Measurements from ENCODE around the gene GPRASP1.
"Not testable (repeated sequence)": the region's sequence is repeated elsewhere in the genome, so short reads cannot be mapped to it uniquely, and the experiment has no call there.

Gene GPRASP1

DNA sequence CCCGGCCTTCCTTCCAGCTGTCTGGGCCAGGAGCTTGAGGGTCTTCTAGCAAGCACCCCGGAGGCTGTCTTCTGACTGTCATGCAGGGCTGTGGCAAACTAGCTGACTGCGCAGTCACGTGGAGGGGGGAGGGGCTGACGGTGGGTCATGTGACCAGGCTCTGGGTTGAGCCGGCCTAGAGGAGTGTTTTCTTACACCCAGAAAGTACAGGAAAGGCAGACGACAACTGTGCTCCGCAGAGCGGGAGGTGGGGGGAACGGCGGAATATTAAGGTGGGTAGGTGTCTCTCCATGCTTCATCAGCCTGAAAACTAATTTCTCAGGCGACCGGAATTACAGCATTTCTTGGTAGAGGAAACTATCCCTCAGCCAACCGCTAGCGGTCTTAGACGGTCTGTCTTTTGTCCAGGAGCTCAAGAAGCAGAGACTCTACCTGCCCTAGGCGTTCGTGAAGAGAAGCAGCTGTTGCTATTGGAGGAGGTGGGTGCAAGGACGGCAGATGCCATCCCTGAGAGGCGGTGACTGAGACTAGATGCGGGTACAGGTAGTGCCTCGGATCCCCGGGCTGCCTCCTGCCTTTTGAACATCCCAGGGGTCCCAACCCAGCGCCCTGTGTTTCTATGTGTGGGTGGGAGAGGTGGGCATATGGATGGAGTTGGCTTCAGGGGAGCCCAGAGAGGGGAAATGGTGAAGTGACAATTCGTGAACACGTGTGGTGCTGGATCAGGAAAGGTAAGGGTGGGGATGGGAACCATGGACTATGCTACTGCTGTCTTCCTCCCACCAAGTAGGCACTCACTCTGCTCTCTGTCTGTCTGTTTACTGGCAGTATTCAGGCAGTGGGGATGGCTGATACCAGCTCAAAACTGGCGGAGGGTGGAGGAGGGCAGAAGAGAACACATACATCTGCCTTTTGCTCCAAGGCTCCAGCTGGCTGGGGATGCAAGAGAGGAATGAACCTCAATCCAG, 8.8 kb downstream of the GPRASP1 start:
- Histone ChIP-seq H3K4me3 (ENCODE audit: insufficient read depth in 1 of 2, low read depth in 1 of 2, low read length in 2 of 2) (peak overlapping the region; percentile 47 to 76), H3K4me2 (ENCODE audit: low read length, poor library complexity, severe bottlenecking) (peak overlapping the region; percentile 91), H3K9me3 (ENCODE audit: control insufficient read depth, low read length) (no peaks in the 10 kb centered on the region), H3K9ac (ENCODE audit: low read length) (peak overlapping the region; percentile 89), H4K8ac (ENCODE audit: low read length) (peak overlapping the region; percentile 72), H3K4me1 (ENCODE audit: control insufficient read depth, insufficient read depth, low read depth, low read length) (no peaks in the 10 kb centered on the region), H3K14ac (ENCODE audit: low read length in 2 of 2) (no peak overlapping the region), H3K23ac (ENCODE audit: low read length in 2 of 2) (no peak overlapping the region), H3K27me3 (ENCODE audit: control insufficient read depth in 1 of 2, insufficient read depth in 1 of 2, low read length in 2 of 2) (no peaks in the 10 kb centered on the region), H3K36me3 (ENCODE audit: control insufficient read depth in 1 of 2, insufficient read depth in 2 of 2, low read depth in 1 of 2, low read length in 2 of 2) (no peaks in the 10 kb centered on the region), H2AFZ (ENCODE audit: low read depth, low read length) (peak overlapping the region; percentile 61), H2BK12ac (ENCODE audit: low read length in 2 of 2) (no peak overlapping the region), H4K91ac (ENCODE audit: low read length) (no peak overlapping the region), H2AK5ac (ENCODE audit: low read length, severe bottlenecking) (no peak overlapping the region), H2BK15ac (ENCODE audit: low read depth, poor library complexity, severe bottlenecking) (no peak overlapping the region), H3K18ac (ENCODE audit: low read depth in 1 of 2, low read length in 2 of 2) (no peak overlapping the region), H3K27ac (ENCODE audit: low read length, poor library complexity, severe bottlenecking) (no peak overlapping the region), H3K79me1 (replicated peaks; ENCODE audit: low read length, poor library complexity, severe bottlenecking) (peaks cover 3% of the 10 kb centered on the region), H2BK5ac (ENCODE audit: low read depth, low read length, poor library complexity, severe bottlenecking) (no peak overlapping the region), H3K4ac (ENCODE audit: low read depth in 1 of 2, low read length in 2 of 2) (no peak overlapping the region), H2BK120ac (ENCODE audit: low read depth, low read length) (no peak overlapping the region)
- peak; percentile 73 for DNase-seq
- 17% methylated on average over 19 of the region's 27 CpGs for WGBS

DNA sequence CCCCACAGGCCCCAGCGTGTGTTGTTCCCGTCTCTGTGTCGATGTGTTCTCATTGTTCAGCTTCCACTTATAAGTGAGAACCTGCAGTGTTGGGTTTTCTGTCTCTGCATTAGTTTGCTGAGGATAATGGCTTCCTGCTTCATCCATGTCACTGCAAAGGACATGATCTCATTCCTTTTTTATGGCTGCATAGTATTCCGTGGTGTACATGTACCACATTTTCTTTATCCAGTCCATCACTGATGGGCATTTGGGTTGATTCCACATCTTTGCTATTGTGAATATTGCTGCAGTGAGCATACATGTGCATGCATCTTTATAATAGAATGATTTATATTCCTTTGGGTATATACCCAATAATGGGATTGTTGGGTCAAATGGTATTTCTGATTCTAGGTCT, 12.5 kb downstream of the GPRASP1 start:
- not testable (repeated sequence) for H3K23ac ChIP-seq (ENCODE audit: low read length in 2 of 2); H3K27ac ChIP-seq (ENCODE audit: low read length, poor library complexity, severe bottlenecking); H3K79me1 ChIP-seq (replicated peaks; ENCODE audit: low read length, poor library complexity, severe bottlenecking); H3K4me1 ChIP-seq (ENCODE audit: control insufficient read depth, insufficient read depth, low read depth, low read length); H3K18ac ChIP-seq (ENCODE audit: low read depth in 1 of 2, low read length in 2 of 2); H2BK5ac ChIP-seq (ENCODE audit: low read depth, low read length, poor library complexity, severe bottlenecking); DNase-seq; H2AK5ac ChIP-seq (ENCODE audit: low read length, severe bottlenecking); H3K4ac ChIP-seq (ENCODE audit: low read depth in 1 of 2, low read length in 2 of 2); H3K14ac ChIP-seq (ENCODE audit: low read length in 2 of 2); H3K36me3 ChIP-seq (ENCODE audit: control insufficient read depth in 1 of 2, insufficient read depth in 2 of 2, low read depth in 1 of 2, low read length in 2 of 2); H3K4me3 ChIP-seq (ENCODE audit: insufficient read depth in 1 of 2, low read depth in 1 of 2, low read length in 2 of 2); H3K9ac ChIP-seq (ENCODE audit: low read length); H2BK15ac ChIP-seq (ENCODE audit: low read depth, poor library complexity, severe bottlenecking); H2BK120ac ChIP-seq (ENCODE audit: low read depth, low read length); H3K27me3 ChIP-seq (ENCODE audit: control insufficient read depth in 1 of 2, insufficient read depth in 1 of 2, low read length in 2 of 2); H3K4me2 ChIP-seq (ENCODE audit: low read length, poor library complexity, severe bottlenecking); H4K8ac ChIP-seq (ENCODE audit: low read length); H4K91ac ChIP-seq (ENCODE audit: low read length); H2BK12ac ChIP-seq (ENCODE audit: low read length in 2 of 2); H2AFZ ChIP-seq (ENCODE audit: low read depth, low read length)
- peaks cover 12% of the 10 kb centered on the region for H3K9me3 ChIP-seq (ENCODE audit: control insufficient read depth, low read length)
- WGBS = no CpG with 5 or more reads among the region's 4 CpGs

GRCh38 chrX:102667034-102667433, 15.8 kb downstream of the GPRASP1 start:
- H3K9ac ChIP-seq (ENCODE audit: low read length); H2BK5ac ChIP-seq (ENCODE audit: low read depth, low read length, poor library complexity, severe bottlenecking); H3K4ac ChIP-seq (ENCODE audit: low read depth in 1 of 2, low read length in 2 of 2); H3K27me3 ChIP-seq (ENCODE audit: control insufficient read depth in 1 of 2, insufficient read depth in 1 of 2, low read length in 2 of 2); H3K4me2 ChIP-seq (ENCODE audit: low read length, poor library complexity, severe bottlenecking); H3K4me3 ChIP-seq (ENCODE audit: insufficient read depth in 1 of 2, low read depth in 1 of 2, low read length in 2 of 2); H2AFZ ChIP-seq (ENCODE audit: low read depth, low read length); H4K8ac ChIP-seq (ENCODE audit: low read length); H3K27ac ChIP-seq (ENCODE audit: low read length, poor library complexity, severe bottlenecking); H2BK15ac ChIP-seq (ENCODE audit: low read depth, poor library complexity, severe bottlenecking); H3K4me1 ChIP-seq (ENCODE audit: control insufficient read depth, insufficient read depth, low read depth, low read length); H2AK5ac ChIP-seq (ENCODE audit: low read length, severe bottlenecking); H3K18ac ChIP-seq (ENCODE audit: low read depth in 1 of 2, low read length in 2 of 2); H3K14ac ChIP-seq (ENCODE audit: low read length in 2 of 2); H4K91ac ChIP-seq (ENCODE audit: low read length); H3K23ac ChIP-seq (ENCODE audit: low read length in 2 of 2); H3K36me3 ChIP-seq (ENCODE audit: control insufficient read depth in 1 of 2, insufficient read depth in 2 of 2, low read depth in 1 of 2, low read length in 2 of 2); H3K79me1 ChIP-seq (replicated peaks; ENCODE audit: low read length, poor library complexity, severe bottlenecking); DNase-seq; H2BK120ac ChIP-seq (ENCODE audit: low read depth, low read length); H2BK12ac ChIP-seq (ENCODE audit: low read length in 2 of 2): not testable (repeated sequence)
- peaks cover 12% of the 10 kb centered on the region for H3K9me3 ChIP-seq (ENCODE audit: control insufficient read depth, low read length)
- no CpG with 5 or more reads among the region's 1 CpG for WGBS

DNA sequence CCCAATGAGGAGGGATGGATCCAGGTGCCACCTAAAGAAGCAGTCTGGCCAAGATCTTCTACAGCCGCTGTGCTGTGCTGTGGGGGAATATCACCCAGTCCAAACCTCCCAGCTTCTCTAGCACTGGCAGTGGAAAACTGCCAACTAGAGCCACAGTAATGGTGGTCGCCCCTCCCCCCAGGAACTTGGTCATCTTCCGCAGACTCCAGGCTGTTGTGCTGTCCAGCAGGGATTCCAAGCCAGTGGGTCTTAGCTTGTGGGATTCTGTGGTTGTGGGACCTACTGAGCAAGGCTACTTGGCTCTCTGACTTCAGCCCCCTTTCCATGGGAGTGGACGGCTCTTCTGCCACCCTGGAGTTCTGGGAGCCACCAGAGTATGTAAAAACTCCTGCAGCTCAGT, 18.2 kb downstream of the GPRASP1 start:
- no peak overlapping the region for H3K4me3 ChIP-seq (ENCODE audit: insufficient read depth in 1 of 2, low read depth in 1 of 2, low read length in 2 of 2)
- H4K91ac ChIP-seq (ENCODE audit: low read length) = no peak overlapping the region
- H3K4me2 ChIP-seq (ENCODE audit: low read length, poor library complexity, severe bottlenecking) = no peak overlapping the region
- H3K79me1 ChIP-seq (replicated peaks; ENCODE audit: low read length, poor library complexity, severe bottlenecking) = peaks cover 7% of the 10 kb centered on the region
- no peak for DNase-seq
- peaks cover 12% of the 10 kb centered on the region for H3K9me3 ChIP-seq (ENCODE audit: control insufficient read depth, low read length)
- H4K8ac ChIP-seq (ENCODE audit: low read length) = no peak overlapping the region
- no peak overlapping the region for H2AK5ac ChIP-seq (ENCODE audit: low read length, severe bottlenecking)
- no peak overlapping the region for H2BK120ac ChIP-seq (ENCODE audit: low read depth, low read length)
- no peak overlapping the region for H2BK12ac ChIP-seq (ENCODE audit: low read length in 2 of 2)
- no peak overlapping the region for H3K18ac ChIP-seq (ENCODE audit: low read depth in 1 of 2, low read length in 2 of 2)
- no peak overlapping the region for H3K23ac ChIP-seq (ENCODE audit: low read length in 2 of 2)
- peaks cover 0 to 7% of the 10 kb centered on the region in 2 experiments for H3K36me3 ChIP-seq (ENCODE audit: control insufficient read depth in 1 of 2, insufficient read depth in 2 of 2, low read depth in 1 of 2, low read length in 2 of 2)
- no peak overlapping the region for H2BK15ac ChIP-seq (ENCODE audit: low read depth, poor library complexity, severe bottlenecking)
- no peaks in the 10 kb centered on the region for H3K27me3 ChIP-seq (ENCODE audit: control insufficient read depth in 1 of 2, insufficient read depth in 1 of 2, low read length in 2 of 2)
- H3K14ac ChIP-seq (ENCODE audit: low read length in 2 of 2) = no peak overlapping the region
- H2AFZ ChIP-seq (ENCODE audit: low read depth, low read length) = no peak overlapping the region
- H3K27ac ChIP-seq (ENCODE audit: low read length, poor library complexity, severe bottlenecking) = no peak overlapping the region
- 83% methylated on average over 3 of the region's 4 CpGs for WGBS
- no peaks in the 10 kb centered on the region for H3K4me1 ChIP-seq (ENCODE audit: control insufficient read depth, insufficient read depth, low read depth, low read length)
- H2BK5ac ChIP-seq (ENCODE audit: low read depth, low read length, poor library complexity, severe bottlenecking) = no peak overlapping the region
- H3K4ac ChIP-seq (ENCODE audit: low read depth in 1 of 2, low read length in 2 of 2) = no peak overlapping the region
- H3K9ac ChIP-seq (ENCODE audit: low read length) = no peak overlapping the region
